ENCODE measurements around the gene GNB1. TPM values are rescaled to one million over a fixed set of nuclear protein-coding genes. Genes with fewer than 3 reads are reported as not detected.

GNB1 gene
- total RNA-seq = 100 to 1,000 TPM; 208 to 295 (median 261) TPM
- 141 TPM for total RNA-seq (2013)
- 210 to 374 (median 252) reads per million in 29 experiments for total RNA-seq

DNA sequence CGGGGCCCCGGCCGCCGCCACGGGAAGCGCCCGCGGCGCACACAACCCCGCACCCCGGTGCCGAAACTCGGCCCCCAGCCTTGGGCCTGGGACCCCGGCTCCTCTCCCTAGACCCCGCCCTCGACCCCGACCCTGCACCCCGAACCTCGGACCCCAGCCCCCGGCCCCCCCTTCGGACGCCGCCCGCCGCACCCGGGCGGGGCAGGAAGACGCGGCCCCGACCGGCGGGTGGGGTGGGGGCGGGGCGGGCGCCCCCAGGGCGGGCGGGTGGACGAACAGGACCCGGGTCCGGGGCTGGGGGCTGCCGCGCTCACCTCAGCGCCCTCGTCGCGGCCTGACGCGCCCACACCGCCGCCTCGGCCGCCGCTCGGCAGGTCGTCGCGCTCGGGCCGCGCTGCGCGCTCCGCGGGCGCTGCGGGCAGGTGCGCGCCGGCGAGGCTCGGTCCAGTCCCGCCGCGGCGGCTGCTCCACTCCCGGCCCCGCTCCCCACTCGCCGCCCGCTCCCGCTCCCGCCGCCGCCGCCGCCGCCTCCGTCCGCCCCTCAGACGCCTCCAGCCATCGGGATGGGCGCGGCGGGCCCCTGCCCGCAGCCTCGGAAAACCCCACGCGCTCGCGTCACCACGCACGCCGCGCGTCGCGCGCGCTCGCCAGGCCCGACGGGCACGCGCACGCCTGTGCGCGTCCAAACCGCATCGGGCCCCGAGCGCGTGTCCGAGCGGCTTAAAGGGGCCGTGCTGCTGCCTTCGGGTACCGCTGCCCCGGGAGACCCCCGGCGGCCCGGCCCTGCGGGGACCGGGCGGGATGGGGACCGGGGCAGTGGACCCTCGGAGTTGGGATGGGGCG lies at the start of gene GNB1:
Gene GNB1, minus strand, starts transcription at position 582 of the 843 bp plus-strand sequence. CDS start 65,634 bp downstream, outside the sequence.
- ATAC-seq (replicated peaks in 1 of 4) (peak; percentile 73 to 83 (median 75)), DNase-seq (peak; percentile 72 to 96 (median 85))
- H3K4me1 ChIP-seq (ENCODE audit: control insufficient read depth in 1 of 2, extremely low read depth in 1 of 2, insufficient read depth in 2 of 2, low read length in 2 of 2) = peaks cover 31 to 74% of the 10 kb centered on the region in 2 experiments
- CTCF ChIA-PET = interaction anchor here in 1 of 2 donors (0.7 kb wide), 1 partner anchor 276 kb away, joined by 6 read pairs; no protein-coding TSS in a partner anchor
- POLR2A ChIA-PET = no interaction called here
- WGBS (ENCODE audit: insufficient coverage) = under 1% methylated on average over 122 of the region's 137 CpGs
- H3K9me3 Mint-ChIP-seq = no peaks in the 10 kb centered on the region
- H3K36me3 Mint-ChIP-seq = no peaks in the 10 kb centered on the region
- H3K4me3 ChIP-seq (ENCODE audit: control insufficient read depth in 1 of 2, extremely low read depth in 1 of 2, low read length in 1 of 2) = peak within 1 kb of the TSS; percentile 75 to 87
- H3K27me3 Mint-ChIP-seq = no peaks in the 10 kb centered on the region
- H3K27ac Mint-ChIP-seq = peak within 1 kb of the TSS; percentile 97 to 98
- peak within 1 kb of the TSS; percentile 87 to 92 (median 91) for H3K4me3 Mint-ChIP-seq
- peaks cover 0 to 14% of the 10 kb centered on the region in 2 experiments for H3K27me3 ChIP-seq (replicated peaks in 1 of 2; ENCODE audit: control insufficient read depth in 2 of 2, extremely low read depth in 1 of 2, insufficient read depth in 2 of 2, low read length in 1 of 2)
- peaks cover 62 to 65% (median 63%) of the 10 kb centered on the region in 3 donors for H3K4me1 Mint-ChIP-seq
- no peaks in the 10 kb centered on the region for H3K36me3 ChIP-seq (ENCODE audit: control insufficient read depth in 2 of 2, extremely low read depth in 1 of 2, insufficient read depth in 1 of 2, low read length in 1 of 2)
- peak within 1 kb of the TSS; percentile 87 for H3K27ac ChIP-seq (ENCODE audit: low read length)
- no peaks in the 10 kb centered on the region for H3K9me3 ChIP-seq

DNA sequence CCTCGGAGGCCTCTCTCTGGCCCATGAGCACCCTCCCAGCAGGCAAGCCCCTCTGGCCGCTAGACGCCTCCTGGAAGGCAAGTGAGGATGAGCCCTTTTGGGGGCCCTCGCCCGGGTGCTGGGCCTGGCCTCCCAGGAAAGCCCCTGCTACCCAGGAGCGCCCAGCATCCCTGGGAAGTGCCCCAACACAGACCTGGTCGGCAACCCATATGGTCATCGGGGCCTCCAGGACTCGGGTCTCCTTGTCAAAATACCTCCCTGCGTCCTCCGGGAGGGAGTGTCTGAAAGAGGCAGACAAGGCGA lies 49.2 kb upstream of the GNB1 start:
- H3K4me1 Mint-ChIP-seq = peaks cover 2 to 5% (median 4%) of the 10 kb centered on the region in 3 donors
- CTCF ChIA-PET = no interaction called here
- peaks cover 0 to 40% of the 10 kb centered on the region in 2 experiments for H3K27me3 ChIP-seq (replicated peaks in 1 of 2; ENCODE audit: control insufficient read depth in 2 of 2, extremely low read depth in 1 of 2, insufficient read depth in 2 of 2, low read length in 1 of 2)
- no peak for ATAC-seq (replicated peaks in 1 of 4)
- H3K4me1 ChIP-seq (ENCODE audit: control insufficient read depth in 1 of 2, extremely low read depth in 1 of 2, insufficient read depth in 2 of 2, low read length in 2 of 2) = peaks cover 0 to 9% of the 10 kb centered on the region in 2 experiments
- no peak overlapping the region for H3K27ac ChIP-seq (ENCODE audit: low read length)
- no peaks in the 10 kb centered on the region for H3K36me3 Mint-ChIP-seq
- H3K9me3 ChIP-seq = no peaks in the 10 kb centered on the region
- H3K27ac Mint-ChIP-seq = no peak overlapping the region
- POLR2A ChIA-PET = no interaction called here
- no peak for DNase-seq
- H3K4me3 Mint-ChIP-seq = no peak overlapping the region
- H3K36me3 ChIP-seq (ENCODE audit: control insufficient read depth in 2 of 2, extremely low read depth in 1 of 2, insufficient read depth in 1 of 2, low read length in 1 of 2) = no peaks in the 10 kb centered on the region
- WGBS (ENCODE audit: insufficient coverage) = 92% methylated on average over 12 of the region's 12 CpGs
- peaks cover 0 to 6% of the 10 kb centered on the region in 2 donors for H3K27me3 Mint-ChIP-seq
- no peak overlapping the region for H3K4me3 ChIP-seq (ENCODE audit: control insufficient read depth in 1 of 2, extremely low read depth in 1 of 2, low read length in 1 of 2)
- no peaks in the 10 kb centered on the region for H3K9me3 Mint-ChIP-seq

DNA sequence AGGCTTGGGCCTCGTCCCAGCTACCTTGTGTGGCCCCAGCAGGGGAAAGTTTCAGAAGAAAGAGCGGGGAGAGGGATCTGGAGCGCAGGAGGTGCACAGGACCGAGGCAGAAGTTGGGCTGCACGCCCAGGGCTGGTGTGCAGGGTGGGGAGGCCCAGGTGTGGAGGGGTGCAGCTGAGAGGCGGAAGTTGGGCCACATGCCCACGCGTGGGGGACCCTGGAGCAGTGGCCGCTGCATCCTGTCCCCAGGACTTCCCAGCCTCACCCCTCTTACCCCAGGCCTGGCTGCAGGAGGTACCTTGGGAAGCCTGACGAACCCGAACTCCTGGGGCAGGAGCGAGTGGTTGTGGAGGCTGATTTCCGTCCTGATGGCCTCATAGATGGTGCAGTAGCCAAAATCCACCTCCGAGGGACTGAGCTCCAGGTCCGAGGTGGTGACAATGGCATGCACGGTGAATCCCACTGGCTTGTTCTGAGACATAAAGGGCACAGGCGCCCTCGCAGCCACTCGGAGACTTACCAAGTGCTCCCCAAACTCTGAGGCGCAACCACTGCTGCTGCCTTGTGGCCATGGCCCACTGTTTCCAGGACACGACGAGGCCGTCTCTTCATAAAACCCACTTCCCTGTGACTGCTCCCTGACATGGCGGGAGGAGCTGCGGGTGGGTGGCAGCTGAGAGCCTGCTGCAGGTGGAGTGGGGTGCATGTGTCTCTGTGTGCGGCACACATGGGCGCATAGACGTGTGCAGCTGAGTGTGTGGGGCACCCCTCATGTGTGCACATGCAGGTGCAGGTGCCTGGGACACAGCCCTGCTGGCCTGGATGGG lies 48.6 kb upstream of the GNB1 start:
- Histone ChIP-seq H3K27me3 (replicated peaks in 1 of 2; ENCODE audit: control insufficient read depth in 2 of 2, extremely low read depth in 1 of 2, insufficient read depth in 2 of 2, low read length in 1 of 2) (peaks cover 0 to 40% of the 10 kb centered on the region in 2 experiments), H3K27ac (ENCODE audit: low read length) (no peak overlapping the region), H3K4me3 (ENCODE audit: control insufficient read depth in 1 of 2, extremely low read depth in 1 of 2, low read length in 1 of 2) (no peak overlapping the region), H3K4me1 (ENCODE audit: control insufficient read depth in 1 of 2, extremely low read depth in 1 of 2, insufficient read depth in 2 of 2, low read length in 2 of 2) (peaks cover 0 to 9% of the 10 kb centered on the region in 2 experiments), H3K36me3 (ENCODE audit: control insufficient read depth in 2 of 2, extremely low read depth in 1 of 2, insufficient read depth in 1 of 2, low read length in 1 of 2) (no peaks in the 10 kb centered on the region), H3K9me3 (no peaks in the 10 kb centered on the region)
- CTCF ChIA-PET = no interaction called here
- no peak overlapping the region for H3K4me3 Mint-ChIP-seq
- no peaks in the 10 kb centered on the region for H3K9me3 Mint-ChIP-seq
- DNase-seq (no peak), ATAC-seq (replicated peaks in 1 of 4) (no peak)
- peaks cover 2 to 5% (median 4%) of the 10 kb centered on the region in 3 donors for H3K4me1 Mint-ChIP-seq
- no peaks in the 10 kb centered on the region for H3K36me3 Mint-ChIP-seq
- POLR2A ChIA-PET = no interaction called here
- no peak overlapping the region for H3K27ac Mint-ChIP-seq
- peaks cover 0 to 6% of the 10 kb centered on the region in 2 donors for H3K27me3 Mint-ChIP-seq
- 84% methylated on average over 22 of the region's 28 CpGs for WGBS (ENCODE audit: insufficient coverage)

DNA sequence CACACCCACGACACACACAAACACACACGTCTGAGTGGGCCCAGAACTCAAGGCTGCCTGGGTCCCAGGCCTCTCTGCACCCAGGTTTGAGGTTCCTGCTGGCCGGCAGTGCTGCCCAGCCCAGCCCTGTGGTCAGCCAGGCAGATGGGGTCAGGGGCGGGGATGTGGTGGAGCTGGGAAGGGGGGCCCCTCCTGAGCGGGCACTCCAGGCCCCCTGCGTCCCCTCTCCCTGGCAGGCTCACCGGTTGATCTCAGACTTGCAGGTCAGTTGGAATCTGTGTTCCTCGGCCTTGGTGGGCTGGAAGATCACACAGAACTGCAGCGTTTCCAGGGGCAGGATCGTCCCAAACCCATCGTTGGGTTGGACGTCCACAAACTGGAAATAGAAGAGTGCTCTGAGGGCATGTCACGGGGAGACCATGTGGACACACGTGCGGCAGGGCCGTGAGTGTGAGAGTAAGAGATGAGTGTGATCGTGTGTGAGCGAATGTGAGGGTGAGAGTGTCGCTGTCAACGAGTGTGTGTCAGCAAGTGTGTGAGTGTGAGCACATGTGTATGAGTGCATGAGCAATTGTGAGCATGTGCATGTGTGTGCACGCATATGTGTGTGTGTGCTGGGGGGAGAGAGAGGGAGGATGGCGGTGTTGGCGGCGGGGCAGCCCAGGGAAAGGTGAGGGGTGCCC lies 47.9 kb upstream of the GNB1 start:
- WGBS (ENCODE audit: insufficient coverage) = 86% methylated on average over 23 of the region's 24 CpGs
- no peak for DNase-seq
- ChIA-PET POLR2A (no interaction called here), CTCF (no interaction called here)
- no peak for ATAC-seq (replicated peaks in 1 of 4)
- Histone ChIP-seq H3K4me1 (ENCODE audit: control insufficient read depth in 1 of 2, extremely low read depth in 1 of 2, insufficient read depth in 2 of 2, low read length in 2 of 2) (peaks cover 0 to 2% of the 10 kb centered on the region in 2 experiments), H3K27me3 (replicated peaks in 1 of 2; ENCODE audit: control insufficient read depth in 2 of 2, extremely low read depth in 1 of 2, insufficient read depth in 2 of 2, low read length in 1 of 2) (peaks cover 0 to 34% of the 10 kb centered on the region in 2 experiments), H3K9me3 (no peaks in the 10 kb centered on the region), H3K36me3 (ENCODE audit: control insufficient read depth in 2 of 2, extremely low read depth in 1 of 2, insufficient read depth in 1 of 2, low read length in 1 of 2) (no peaks in the 10 kb centered on the region), H3K4me3 (ENCODE audit: control insufficient read depth in 1 of 2, extremely low read depth in 1 of 2, low read length in 1 of 2) (no peak overlapping the region), H3K27ac (ENCODE audit: low read length) (no peak overlapping the region)
- Mint-ChIP-seq H3K27me3 (peaks cover 0 to 4% of the 10 kb centered on the region in 2 donors), H3K4me1 (peaks cover 0 to 2% (median 2%) of the 10 kb centered on the region in 3 donors), H3K36me3 (no peaks in the 10 kb centered on the region), H3K4me3 (no peak overlapping the region), H3K27ac (no peak overlapping the region), H3K9me3 (peaks cover 0 to 6% (median 0%) of the 10 kb centered on the region in 3 donors)

DNA sequence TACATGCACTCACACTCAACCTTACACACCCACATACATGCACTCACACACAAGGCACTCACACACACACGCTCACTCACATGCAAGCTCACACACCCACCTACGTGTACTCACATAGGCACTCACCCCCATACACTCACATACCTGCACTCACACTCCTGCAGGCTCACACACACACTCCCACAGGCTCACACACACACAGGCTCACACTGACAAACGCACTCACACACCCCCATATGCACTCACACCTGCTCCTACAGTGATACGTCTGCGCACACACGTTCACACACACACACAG lies 47.3 kb upstream of the GNB1 start:
- 65% methylated on average over 6 of the region's 6 CpGs for WGBS (ENCODE audit: insufficient coverage)
- peaks cover 0 to 29% of the 10 kb centered on the region in 2 experiments for H3K27me3 ChIP-seq (replicated peaks in 1 of 2; ENCODE audit: control insufficient read depth in 2 of 2, extremely low read depth in 1 of 2, insufficient read depth in 2 of 2, low read length in 1 of 2)
- Mint-ChIP-seq H3K4me3 (no peak overlapping the region), H3K36me3 (no peaks in the 10 kb centered on the region), H3K4me1 (no peaks in the 10 kb centered on the region), H3K27me3 (peaks cover 0 to 4% of the 10 kb centered on the region in 2 donors), H3K9me3 (peaks cover 0 to 6% (median 0%) of the 10 kb centered on the region in 3 donors), H3K27ac (no peak overlapping the region)
- CTCF ChIA-PET = no interaction called here
- DNase-seq (no peak), ATAC-seq (replicated peaks in 1 of 4) (no peak)
- H3K27ac ChIP-seq (ENCODE audit: low read length) = no peak overlapping the region
- no peaks in the 10 kb centered on the region for H3K4me1 ChIP-seq (ENCODE audit: control insufficient read depth in 1 of 2, extremely low read depth in 1 of 2, insufficient read depth in 2 of 2, low read length in 2 of 2)
- H3K36me3 ChIP-seq (ENCODE audit: control insufficient read depth in 2 of 2, extremely low read depth in 1 of 2, insufficient read depth in 1 of 2, low read length in 1 of 2) = no peaks in the 10 kb centered on the region
- no peak overlapping the region for H3K4me3 ChIP-seq (ENCODE audit: control insufficient read depth in 1 of 2, extremely low read depth in 1 of 2, low read length in 1 of 2)
- H3K9me3 ChIP-seq = no peaks in the 10 kb centered on the region
- POLR2A ChIA-PET = no interaction called here

DNA sequence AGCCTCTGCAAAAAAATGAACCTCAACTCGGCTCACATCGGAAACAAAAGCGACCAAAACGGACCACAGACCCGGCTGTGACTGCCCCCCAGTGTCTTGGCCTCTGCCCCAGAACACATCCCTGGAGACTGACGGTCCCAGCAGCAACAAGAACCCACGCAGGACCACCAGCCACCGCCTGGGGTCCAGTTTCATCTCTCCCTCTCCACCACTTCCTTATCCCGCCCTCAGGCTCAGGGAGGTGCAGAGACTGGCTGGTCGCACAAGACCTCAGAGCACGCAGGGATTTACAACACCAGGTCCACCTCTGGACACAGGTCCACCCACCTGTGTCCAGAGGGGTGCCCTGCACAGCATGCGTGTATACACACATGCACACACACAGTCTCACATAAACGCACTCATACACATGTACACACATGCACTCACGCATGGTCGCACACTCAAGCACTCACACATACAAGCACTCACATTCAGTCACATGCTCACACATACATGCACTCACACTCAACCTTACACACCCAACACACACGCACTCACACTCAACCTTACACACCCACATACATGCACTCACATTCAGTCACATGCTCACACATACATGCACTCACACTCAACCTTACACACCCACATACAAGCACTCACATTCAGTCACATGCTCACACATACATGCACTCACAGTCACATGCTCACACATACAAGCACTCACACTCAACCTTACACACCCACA lies 46.8 kb upstream of the GNB1 start:
- ChIA-PET CTCF (no interaction called here), POLR2A (no interaction called here)
- Histone ChIP-seq H3K4me3 (ENCODE audit: control insufficient read depth in 1 of 2, extremely low read depth in 1 of 2, low read length in 1 of 2) (no peak overlapping the region), H3K27ac (ENCODE audit: low read length) (no peak overlapping the region), H3K36me3 (ENCODE audit: control insufficient read depth in 2 of 2, extremely low read depth in 1 of 2, insufficient read depth in 1 of 2, low read length in 1 of 2) (no peaks in the 10 kb centered on the region), H3K27me3 (replicated peaks in 1 of 2; ENCODE audit: control insufficient read depth in 2 of 2, extremely low read depth in 1 of 2, insufficient read depth in 2 of 2, low read length in 1 of 2) (peaks cover 0 to 24% of the 10 kb centered on the region in 2 experiments), H3K9me3 (no peaks in the 10 kb centered on the region), H3K4me1 (ENCODE audit: control insufficient read depth in 1 of 2, extremely low read depth in 1 of 2, insufficient read depth in 2 of 2, low read length in 2 of 2) (no peaks in the 10 kb centered on the region)
- H3K4me1 Mint-ChIP-seq = no peaks in the 10 kb centered on the region
- H3K27me3 Mint-ChIP-seq = peaks cover 0 to 4% of the 10 kb centered on the region in 2 donors
- DNase-seq (no peak), ATAC-seq (replicated peaks in 1 of 4) (no peak)
- peaks cover 0 to 6% (median 0%) of the 10 kb centered on the region in 3 donors for H3K9me3 Mint-ChIP-seq
- H3K4me3 Mint-ChIP-seq = no peak overlapping the region
- WGBS (ENCODE audit: insufficient coverage) = 83% methylated on average over 16 of the region's 16 CpGs
- H3K36me3 Mint-ChIP-seq = no peaks in the 10 kb centered on the region
- no peak overlapping the region for H3K27ac Mint-ChIP-seq

Measured in T-cell (primary cell).